ENCODE data around the gene PNMA8A. TPM values are rescaled to one million over a fixed set of nuclear protein-coding genes. Genes with fewer than 3 reads are reported as not detected.

The PNMA8A gene
- total and polyA plus RNA-seq, 2 donors (not counting 1 experiment from before 2014, with no cell fraction given) = not detected

- H3K4me1 ChIP-seq (ENCODE audit: control insufficient read depth in 2 of 2, insufficient read depth in 2 of 2, low read length in 2 of 2) = no peaks in the 10 kb centered on the region
- peaks cover 0 to 6% (median 0%) of the 10 kb centered on the region in 4 experiments for H3K27me3 ChIP-seq (replicated peaks in 1 of 4; ENCODE audit: control extremely low read depth in 1 of 4, control insufficient read depth in 3 of 4, insufficient read depth in 4 of 4, low read length in 3 of 4)
- POLR2A ChIA-PET = no interaction called here
- 93% methylated on average over 1 of the region's 2 CpGs for WGBS (ENCODE audit: insufficient coverage)
- intact Hi-C loops (cut with micrococcal nuclease) = no loop called here
- no peaks in the 10 kb centered on the region for H3K9me3 ChIP-seq (ENCODE audit: control extremely low read depth in 1 of 3, control insufficient read depth in 2 of 3, insufficient read depth in 1 of 3, low read length in 2 of 3)
- Mint-ChIP-seq H3K9me3 (ENCODE audit: insufficient read depth) (no peaks in the 10 kb centered on the region), H3K4me3 (no peak overlapping the region), H3K4me1 (no peaks in the 10 kb centered on the region), H3K27me3 (peaks cover 32% of the 10 kb centered on the region), H3K27ac (no peak overlapping the region)
- ATAC-seq (ENCODE audit: low read depth) (no peak), DNase-seq (no peak)
- no peak overlapping the region for H3K27ac ChIP-seq (ENCODE audit: low read length in 2 of 2)
- CTCF ChIA-PET = interaction anchor here (0.6 to 1.8 kb wide), 5 partner anchors 30 to 220 kb away, joined by 3 to 4 read pairs (median 4); no protein-coding TSS in a partner anchor
- no peak overlapping the region for H2AFZ ChIP-seq (ENCODE audit: insufficient read depth, low read depth, low read length, poor library complexity, severe bottlenecking)
- H3K4me3 ChIP-seq (ENCODE audit: control extremely low read depth in 1 of 5, extremely low read depth in 1 of 5, insufficient read depth in 1 of 5, low read depth in 2 of 5, low read length in 4 of 5) = no peak overlapping the region
- H3K4me2 ChIP-seq (replicated peaks; ENCODE audit: low read depth, low read length, poor library complexity, severe bottlenecking) = no peak overlapping the region
- H4K20me1 ChIP-seq (ENCODE audit: control insufficient read depth, insufficient read depth, low read length, poor library complexity, severe bottlenecking) = no peaks in the 10 kb centered on the region
- H3K9ac ChIP-seq (ENCODE audit: low read length) = no peak overlapping the region
- no peaks in the 10 kb centered on the region for H3K79me2 ChIP-seq (ENCODE audit: control insufficient read depth, insufficient read depth, low read length)
- TF ChIP-seq CTCF (IDR thresholded peaks at IDR 0.05) (no peak), EZH2 (IDR thresholded peaks at IDR 0.05; ENCODE audit: borderline replicate concordance, insufficient read depth, low read depth, low read length, poor library complexity, severe bottlenecking) (no peak)
- no peaks in the 10 kb centered on the region for H3K36me3 ChIP-seq (replicated peaks in 1 of 2; ENCODE audit: control extremely low read depth in 1 of 2, control insufficient read depth in 1 of 2, extremely low read depth in 1 of 2, insufficient read depth in 2 of 2, low read length in 1 of 2)
These were observed 36.8 kb upstream of the PNMA8A start for GRCh38 chr19:46508206-46508605.

DNA sequence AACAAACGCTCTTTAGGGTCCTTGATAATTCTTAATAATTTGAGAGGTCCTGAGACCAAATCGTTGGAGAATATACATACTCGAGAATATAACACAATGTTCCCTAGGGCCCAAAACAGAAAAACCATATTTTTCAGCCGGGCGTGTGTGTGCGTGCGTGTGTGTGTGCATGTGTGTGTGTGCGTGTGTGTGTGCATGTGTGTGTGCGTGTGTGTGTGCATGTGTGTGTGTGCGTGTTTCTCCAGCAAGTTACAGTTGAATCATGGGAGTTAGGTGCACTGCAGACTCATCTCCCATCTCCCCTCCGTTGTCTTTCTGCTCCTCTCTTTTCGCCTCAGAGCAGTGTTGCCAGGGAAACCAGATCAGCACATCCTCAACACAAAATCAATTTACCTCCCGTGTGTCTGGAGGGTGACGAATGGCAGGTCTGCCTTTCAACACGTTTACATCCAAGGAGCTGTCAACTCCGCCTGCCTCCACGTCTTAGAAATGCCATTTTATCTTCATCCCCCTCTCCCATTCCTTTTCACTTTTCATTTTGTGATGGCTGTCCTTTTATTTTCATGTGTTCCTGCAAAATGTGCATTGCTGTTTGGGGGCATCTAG lies 32.6 kb upstream of the PNMA8A start:
- TF ChIP-seq EZH2 (IDR thresholded peaks at IDR 0.05; ENCODE audit: borderline replicate concordance, insufficient read depth, low read depth, low read length, poor library complexity, severe bottlenecking) = no peak
- TF ChIP-seq CTCF (IDR thresholded peaks at IDR 0.05) = no peak
- Mint-ChIP-seq H3K9me3 (ENCODE audit: insufficient read depth) (no peaks in the 10 kb centered on the region), H3K4me1 (no peaks in the 10 kb centered on the region), H3K27ac (no peak overlapping the region), H3K4me3 (no peak overlapping the region), H3K27me3 (peaks cover 30% of the 10 kb centered on the region)
- Histone ChIP-seq H3K4me1 (ENCODE audit: control insufficient read depth in 2 of 2, insufficient read depth in 2 of 2, low read length in 2 of 2) (no peaks in the 10 kb centered on the region), H4K20me1 (ENCODE audit: control insufficient read depth, insufficient read depth, low read length, poor library complexity, severe bottlenecking) (no peaks in the 10 kb centered on the region), H3K9ac (ENCODE audit: low read length) (no peak overlapping the region), H3K27me3 (replicated peaks in 1 of 4; ENCODE audit: control extremely low read depth in 1 of 4, control insufficient read depth in 3 of 4, insufficient read depth in 4 of 4, low read length in 3 of 4) (no peaks in the 10 kb centered on the region), H3K27ac (ENCODE audit: low read length in 2 of 2) (no peak overlapping the region), H2AFZ (ENCODE audit: insufficient read depth, low read depth, low read length, poor library complexity, severe bottlenecking) (no peak overlapping the region), H3K9me3 (ENCODE audit: control extremely low read depth in 1 of 3, control insufficient read depth in 2 of 3, insufficient read depth in 1 of 3, low read length in 2 of 3) (no peaks in the 10 kb centered on the region), H3K4me2 (replicated peaks; ENCODE audit: low read depth, low read length, poor library complexity, severe bottlenecking) (no peak overlapping the region), H3K4me3 (ENCODE audit: control extremely low read depth in 1 of 5, extremely low read depth in 1 of 5, insufficient read depth in 1 of 5, low read depth in 2 of 5, low read length in 4 of 5) (no peak overlapping the region), H3K79me2 (ENCODE audit: control insufficient read depth, insufficient read depth, low read length) (no peaks in the 10 kb centered on the region), H3K36me3 (replicated peaks in 1 of 2; ENCODE audit: control extremely low read depth in 1 of 2, control insufficient read depth in 1 of 2, extremely low read depth in 1 of 2, insufficient read depth in 2 of 2, low read length in 1 of 2) (no peaks in the 10 kb centered on the region)
- CTCF ChIA-PET = no interaction called here
- intact Hi-C loops (cut with micrococcal nuclease) = no loop called here
- POLR2A ChIA-PET = no interaction called here
- WGBS (ENCODE audit: insufficient coverage) = 81% methylated on average over 12 of the region's 17 CpGs
- DNase-seq = no peak
- no peak for ATAC-seq (ENCODE audit: low read depth)

Measured in B cell (primary cell).